ENCODE data around the gene CFAP77.
"Not testable (repeated sequence)": the region's sequence is repeated elsewhere in the genome, so short reads cannot be mapped to it uniquely, and the experiment has no call there.

DNA sequence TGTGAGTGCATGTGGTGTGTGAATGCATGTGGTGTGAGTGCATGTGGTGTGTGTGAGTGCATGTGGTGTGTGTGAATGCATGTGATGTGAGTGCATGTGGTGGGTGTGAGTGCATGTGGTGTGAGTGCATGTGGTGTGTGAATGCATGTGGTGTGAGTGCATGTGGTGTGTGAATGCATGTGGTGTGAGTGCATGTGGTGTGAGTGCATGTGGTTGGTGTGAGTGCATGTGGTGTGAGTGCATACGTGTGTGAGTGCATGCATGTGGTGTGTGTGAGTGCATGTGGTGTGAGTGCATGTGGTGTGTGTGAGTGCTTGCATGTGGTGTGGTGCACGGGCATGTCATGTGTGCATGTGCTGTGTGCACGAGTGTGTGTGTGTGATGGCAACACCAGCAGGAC, 31.6 kb upstream of the CFAP77 start:
- TF ChIP-seq, protein P1, sequence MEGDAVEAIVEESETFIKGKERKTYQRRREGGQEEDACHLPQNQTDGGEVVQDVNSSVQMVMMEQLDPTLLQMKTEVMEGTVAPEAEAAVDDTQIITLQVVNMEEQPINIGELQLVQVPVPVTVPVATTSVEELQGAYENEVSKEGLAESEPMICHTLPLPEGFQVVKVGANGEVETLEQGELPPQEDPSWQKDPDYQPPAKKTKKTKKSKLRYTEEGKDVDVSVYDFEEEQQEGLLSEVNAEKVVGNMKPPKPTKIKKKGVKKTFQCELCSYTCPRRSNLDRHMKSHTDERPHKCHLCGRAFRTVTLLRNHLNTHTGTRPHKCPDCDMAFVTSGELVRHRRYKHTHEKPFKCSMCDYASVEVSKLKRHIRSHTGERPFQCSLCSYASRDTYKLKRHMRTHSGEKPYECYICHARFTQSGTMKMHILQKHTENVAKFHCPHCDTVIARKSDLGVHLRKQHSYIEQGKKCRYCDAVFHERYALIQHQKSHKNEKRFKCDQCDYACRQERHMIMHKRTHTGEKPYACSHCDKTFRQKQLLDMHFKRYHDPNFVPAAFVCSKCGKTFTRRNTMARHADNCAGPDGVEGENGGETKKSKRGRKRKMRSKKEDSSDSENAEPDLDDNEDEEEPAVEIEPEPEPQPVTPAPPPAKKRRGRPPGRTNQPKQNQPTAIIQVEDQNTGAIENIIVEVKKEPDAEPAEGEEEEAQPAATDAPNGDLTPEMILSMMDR (conservative IDR thresholded peaks at IDR 0.05 in 1 of 2, IDR thresholded peaks at IDR 0.05 in 1 of 2; ENCODE audit: extremely low read depth in 1 of 2, insufficient read depth in 1 of 2, low read depth in 1 of 2, low read length in 2 of 2) = not testable (repeated sequence)
- not testable (repeated sequence) for TF ChIP-seq EZH2 (IDR thresholded peaks at IDR 0.05; ENCODE audit: borderline replicate concordance, low read length)
